G401.6 (cell line): ENCODE results near the gene C22orf42.
"Not testable (repeated sequence)": the region's sequence is repeated elsewhere in the genome, so short reads cannot be mapped to it uniquely, and the experiment has no call there.

Source experiments
- FAIRE-seq: peaks from 2 replicates; lab custom pipeline; 2012; peaks lifted over from hg19 to GRCh38; lab: Jason Lieb, UNC

Gene C22orf42, protein sequence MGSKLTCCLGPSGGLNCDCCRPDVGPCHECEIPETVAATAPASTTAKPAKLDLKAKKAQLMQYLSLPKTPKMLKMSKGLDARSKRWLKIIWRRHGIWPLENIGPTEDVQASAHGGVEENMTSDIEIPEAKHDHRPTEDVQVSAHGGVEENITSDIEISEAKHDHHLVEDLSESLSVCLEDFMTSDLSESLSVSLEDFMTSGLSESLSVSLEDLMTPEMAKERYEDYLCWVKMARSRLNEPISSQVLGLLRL

DNA sequence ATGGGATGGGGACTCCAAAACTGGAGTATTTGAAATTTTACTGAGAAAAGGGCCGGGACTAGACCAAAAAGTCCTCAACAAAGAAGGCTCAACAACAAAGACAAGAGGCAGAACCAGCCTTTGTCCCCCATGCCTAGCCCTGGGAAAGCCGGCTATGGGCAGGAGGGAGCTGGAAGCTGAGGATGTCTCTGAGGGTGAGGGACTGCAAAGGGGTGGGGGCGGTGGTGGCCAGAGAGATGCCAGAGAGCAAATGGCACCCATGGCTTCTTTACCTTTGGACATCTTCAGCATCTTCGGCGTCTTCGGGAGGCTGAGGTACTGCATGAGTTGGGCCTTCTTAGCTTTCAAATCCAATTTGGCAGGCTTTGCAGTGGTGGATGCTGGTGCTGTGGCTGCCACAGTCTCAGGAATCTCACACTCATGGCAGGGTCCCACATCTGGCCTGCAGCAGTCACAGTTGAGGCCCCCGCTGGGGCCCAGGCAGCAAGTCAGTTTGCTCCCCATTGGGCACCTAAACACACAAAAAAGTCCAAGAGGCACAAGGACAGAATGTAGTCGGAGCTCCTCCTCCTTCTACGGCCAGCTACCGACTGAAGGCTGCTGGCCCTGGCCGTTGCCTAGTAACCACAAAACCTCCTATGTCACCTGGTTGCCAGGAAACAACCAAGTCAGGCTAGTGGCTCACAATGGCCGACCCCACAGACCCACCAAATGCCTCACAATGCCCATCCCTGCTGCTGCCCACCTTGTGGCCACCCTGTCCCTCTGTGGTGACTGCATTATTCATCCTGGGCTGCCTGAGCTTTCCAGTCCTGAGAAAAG lies at the start of gene C22orf42:
Gene C22orf42, minus strand, starts transcription at position 592 of the 822 bp plus-strand sequence. Its CDS starts 88 bp downstream, at position 504.
- FAIRE-seq: no peak

DNA sequence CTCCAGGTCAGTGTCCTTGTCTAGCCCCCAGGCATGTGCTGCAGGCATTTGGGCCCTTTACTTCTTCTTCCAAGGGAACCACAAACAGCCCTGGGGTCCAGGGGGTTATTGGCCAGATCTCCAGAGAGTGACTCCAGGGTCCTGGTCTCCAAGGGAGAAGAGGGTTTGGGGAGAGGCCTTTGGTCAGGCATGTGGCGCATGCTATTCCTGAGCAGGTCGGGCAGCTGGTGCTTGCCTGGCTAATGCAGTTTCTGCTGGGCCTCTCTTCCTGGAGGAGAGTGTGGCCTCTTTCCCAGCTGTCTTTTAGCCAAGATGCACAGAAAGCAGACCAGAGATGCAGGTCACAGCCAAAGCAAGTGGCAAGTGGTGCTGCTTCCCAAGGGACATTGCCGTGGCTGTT lies 49.6 kb upstream of the C22orf42 start:
- FAIRE-seq: no peak

DNA sequence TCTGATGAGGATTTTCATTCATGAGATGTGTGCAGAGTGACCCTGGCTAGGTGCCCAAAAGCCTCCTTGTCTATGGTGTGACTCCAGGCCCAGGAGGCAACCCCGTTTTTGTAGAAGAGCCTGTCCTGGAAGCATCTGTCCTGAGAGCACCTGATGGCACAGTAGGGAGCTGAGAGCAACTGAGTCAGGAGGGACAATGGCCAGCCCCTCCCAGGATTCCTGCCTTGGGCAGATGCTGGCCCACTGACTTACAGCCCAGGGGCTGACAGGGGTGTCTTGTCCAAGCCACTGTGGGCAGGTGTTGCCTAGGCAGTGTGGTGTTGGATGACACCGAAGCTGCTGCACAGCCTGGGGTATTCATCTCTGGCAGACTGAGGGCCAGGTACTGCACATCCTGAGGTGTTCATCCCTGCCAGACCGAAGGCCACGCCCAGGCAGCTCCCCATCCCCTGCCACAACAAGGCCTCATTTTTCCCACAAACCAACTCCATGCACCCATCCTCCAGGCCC lies 48.9 kb upstream of the C22orf42 start:
- no peak for FAIRE-seq

- no peak for FAIRE-seq
Measured at GRCh38 chr22:32206774-32207758, 48.0 kb upstream of the C22orf42 start.

- no peak for FAIRE-seq
Measured at GRCh38 chr22:32205974-32206773, 47.1 kb upstream of the C22orf42 start.

GRCh38 chr22:32204856-32205722 lies 46.0 kb upstream of the C22orf42 start, which contains the start of gene RFPL2:
TSS of gene RFPL2 (minus strand) at chr22:32205073. CDS start at chr22:32202451, 2,622 bp downstream.
- no peak for FAIRE-seq

DNA sequence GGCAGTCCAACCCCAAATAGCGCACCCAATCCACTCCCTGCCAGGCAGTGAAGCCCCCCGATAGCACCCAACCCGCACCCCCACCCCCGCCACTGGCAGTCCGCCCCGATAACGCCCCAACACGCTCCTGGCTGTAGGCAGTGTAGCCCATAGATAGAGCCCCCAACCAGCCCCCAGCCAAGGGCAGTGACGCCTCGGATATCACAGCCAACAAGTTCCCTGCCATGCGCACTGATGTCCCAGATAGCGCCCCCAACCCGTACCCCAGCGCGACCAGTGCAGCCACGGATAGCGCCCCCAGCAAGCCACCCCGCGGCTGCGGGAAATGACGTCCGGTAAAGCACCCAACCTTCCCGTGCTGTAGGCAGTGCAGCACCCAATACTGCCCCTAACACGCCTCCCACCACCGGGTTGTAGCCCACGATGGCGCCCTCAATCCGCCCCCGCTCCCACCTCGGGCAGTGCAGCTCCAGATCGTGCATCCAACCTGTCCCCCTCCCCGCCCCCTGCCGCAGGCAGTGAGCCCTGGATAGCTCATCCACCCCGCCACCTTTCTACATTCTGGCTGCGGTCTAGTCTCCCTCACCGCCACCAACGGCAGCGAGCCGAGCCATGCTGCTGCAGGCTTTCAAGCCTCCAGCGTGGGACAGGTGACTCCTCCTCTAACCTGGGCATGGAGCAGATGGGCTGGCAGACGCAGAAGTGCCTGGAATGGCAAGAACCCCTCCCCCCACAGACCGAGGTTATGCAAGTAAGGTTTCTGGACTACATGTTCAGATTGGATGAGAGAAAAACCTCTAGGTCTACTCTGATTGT lies 45.1 kb upstream of the C22orf42 start:
- FAIRE-seq: no peak

GRCh38 chr22:32203181-32204039 lies 44.3 kb upstream of the C22orf42 start:
- no peak for FAIRE-seq

DNA sequence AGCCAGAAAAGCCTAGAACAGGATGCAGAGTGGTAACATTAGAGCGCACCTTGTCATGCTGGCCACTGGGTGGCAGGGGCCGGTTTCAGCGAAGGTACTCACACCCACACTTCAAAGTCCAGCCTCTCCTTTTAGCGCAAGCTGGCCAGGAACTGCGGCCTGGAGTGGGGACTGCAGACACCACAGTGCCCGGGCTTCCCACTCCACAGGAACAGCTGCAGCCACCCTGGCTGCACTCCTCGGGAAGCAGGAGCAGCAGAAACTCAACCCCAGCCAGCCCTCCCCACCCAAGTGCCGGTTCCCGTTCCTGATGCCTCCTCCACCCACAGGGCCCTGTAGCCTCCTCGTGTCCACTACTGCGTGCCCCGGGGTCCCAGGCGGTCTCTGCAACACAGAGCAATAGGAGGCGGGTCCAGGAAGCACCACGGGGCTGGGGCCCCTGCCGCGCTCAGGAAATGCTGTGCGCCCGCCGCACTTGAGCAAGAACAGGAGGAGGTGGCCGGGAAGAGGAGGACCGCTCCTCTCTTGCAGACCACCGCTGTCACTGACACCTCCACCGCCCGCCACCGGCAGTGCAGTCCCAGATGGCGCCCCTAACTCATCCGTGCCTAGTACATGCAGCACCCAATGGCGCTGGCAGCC lies 43.6 kb upstream of the C22orf42 start:
- FAIRE-seq: peak; percentile 27

DNA sequence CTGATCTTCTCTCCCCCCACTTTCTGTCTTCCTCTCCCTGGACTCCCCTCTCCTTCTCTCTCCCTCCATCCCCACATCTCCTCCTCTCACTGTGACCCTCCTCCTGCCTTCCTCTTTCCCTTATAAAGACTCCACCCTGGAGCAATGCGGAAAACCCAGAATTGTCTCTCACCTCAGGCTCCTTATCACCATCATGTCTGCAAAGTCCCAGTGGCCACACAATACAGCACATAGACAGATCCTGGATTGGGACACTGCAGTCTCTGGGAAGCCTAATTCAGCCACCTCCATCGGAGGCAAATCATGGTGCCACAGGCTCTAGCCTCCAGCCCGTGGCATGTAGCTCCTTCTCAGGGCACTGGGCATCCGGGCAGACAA lies 43.0 kb upstream of the C22orf42 start:
- FAIRE-seq: no peak

DNA sequence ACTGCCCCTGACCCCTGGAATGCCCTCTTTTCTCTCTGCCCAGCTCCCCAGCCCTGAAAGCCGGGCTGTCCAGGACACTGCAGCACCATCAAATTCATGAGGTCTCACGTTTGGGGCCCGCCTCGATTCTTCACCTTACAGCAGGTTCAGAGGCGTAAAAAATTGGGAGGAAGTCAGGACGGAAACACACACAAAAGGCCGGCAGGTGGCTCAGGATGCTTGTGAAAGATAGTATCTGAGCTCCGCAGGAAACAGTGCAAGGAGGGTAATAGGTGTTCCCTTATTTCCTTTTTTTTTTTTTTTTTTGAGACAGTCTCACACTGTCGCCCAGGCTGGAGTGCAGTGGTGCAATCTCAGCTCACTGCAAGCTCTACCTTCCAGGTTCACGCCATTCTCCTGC lies 41.6 kb upstream of the C22orf42 start:
- no peak for FAIRE-seq

GRCh38 chr22:32199961-32200360 lies 40.9 kb upstream of the C22orf42 start:
- FAIRE-seq: no peak

DNA sequence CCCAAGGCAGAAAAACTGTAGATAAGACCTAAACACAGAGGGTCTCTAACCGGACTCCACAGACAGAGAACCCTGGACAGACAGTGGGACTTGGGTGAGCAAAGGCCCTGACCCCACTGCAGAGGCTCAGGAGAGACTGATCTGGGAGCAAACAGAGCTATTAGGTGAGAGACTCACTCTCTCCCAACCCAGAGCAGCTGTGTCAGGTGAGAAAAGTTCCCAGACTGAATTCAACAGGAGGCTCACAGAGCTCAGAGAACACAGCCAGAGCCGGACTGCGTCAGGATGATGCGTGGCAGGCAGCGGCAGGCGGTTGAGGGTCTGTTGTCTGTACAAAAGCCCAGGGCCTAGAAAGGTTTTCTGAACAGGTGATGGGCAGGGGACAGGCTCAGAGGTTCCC lies 40.2 kb upstream of the C22orf42 start:
- no peak for FAIRE-seq

DNA sequence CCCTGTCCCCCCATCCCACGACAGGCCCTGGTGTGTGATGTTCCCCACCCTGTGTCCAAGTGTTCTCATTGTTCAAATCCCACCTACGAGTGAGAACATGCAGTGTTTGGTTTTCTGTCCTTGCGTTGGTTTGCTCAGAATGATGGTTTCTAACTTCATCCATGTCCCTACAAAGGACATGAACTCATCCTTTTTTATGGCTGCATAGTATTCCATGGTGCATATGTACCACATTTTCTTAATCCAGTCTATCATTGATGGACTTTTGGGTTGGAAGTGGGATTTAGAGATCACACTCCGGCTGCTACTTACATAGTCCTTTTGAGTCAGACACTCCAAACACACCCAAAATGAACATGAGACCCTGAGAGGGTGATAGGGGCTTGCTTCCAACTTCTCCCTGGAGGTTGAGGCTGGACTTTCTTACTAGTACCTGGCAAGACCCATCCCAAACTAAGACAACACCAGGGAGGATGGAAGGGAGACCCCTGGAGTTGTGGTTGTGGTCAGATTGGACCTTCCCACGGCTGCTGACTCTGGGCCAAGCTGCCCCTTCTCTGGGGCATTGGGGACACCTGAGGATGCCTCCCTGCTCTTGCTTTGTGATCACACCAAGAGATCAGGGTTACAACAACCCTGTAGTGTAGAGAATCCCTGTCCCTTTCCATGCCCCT lies 38.6 kb upstream of the C22orf42 start:
- FAIRE-seq: not testable (repeated sequence)

- not testable (repeated sequence) for FAIRE-seq
Measured at GRCh38 chr22:32195900-32196299, 36.8 kb upstream of the C22orf42 start.

GRCh38 chr22:32193346-32193745 lies 34.2 kb upstream of the C22orf42 start:
- not testable (repeated sequence) for FAIRE-seq

DNA sequence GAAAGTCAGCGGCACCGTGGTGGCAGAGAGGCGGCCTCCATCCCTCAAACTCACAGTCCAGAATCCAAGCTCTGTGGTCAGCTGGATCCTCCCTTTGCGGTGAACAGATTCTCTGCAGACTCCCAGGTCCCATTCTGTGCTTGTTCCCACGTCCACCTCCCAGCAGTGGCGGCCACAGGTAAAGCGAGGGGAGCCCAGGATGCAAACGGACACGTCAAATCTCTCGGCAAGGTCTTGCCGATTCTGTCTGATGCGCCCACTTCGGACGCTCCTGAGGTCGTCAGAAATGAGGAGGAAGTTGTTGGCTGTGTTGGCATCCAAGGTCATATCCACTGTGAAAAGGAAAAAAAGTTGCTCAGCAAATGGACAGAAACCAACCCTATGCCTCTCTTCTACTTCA lies 31.9 kb upstream of the C22orf42 start:
- FAIRE-seq: not testable (repeated sequence)
